Mucosa of rectum (tissue), 2 donors: ENCODE data around the gene CCNI2.

Source experiments
- H3K27ac ChIP-seq, 2 donors: one replicate each; pipeline ENCODE4 v1.7.0; 2013; ENCODE audit warnings: inconsistent platforms in 2 of 2, low read depth in 2 of 2, low read length in 2 of 2
- H3K27me3 ChIP-seq, 2 donors: one replicate each; pipeline ENCODE4 v1.7.0; 2013; ENCODE audit warnings: low read length in 2 of 2; ENCODE audit not compliant: control insufficient read depth in 2 of 2, insufficient read depth in 2 of 2
- H3K36me3 ChIP-seq, 2 donors: one replicate each; pipeline ENCODE4 v1.7.0; 2013; ENCODE audit warnings: low read length in 2 of 2; ENCODE audit not compliant: control insufficient read depth in 2 of 2, insufficient read depth in 2 of 2
- H3K4me1 ChIP-seq, 2 donors: one replicate each; pipeline ENCODE4 v1.7.0; 2013; ENCODE audit warnings: low read length in 2 of 2, mild to moderate bottlenecking in 1 of 2; ENCODE audit not compliant: control insufficient read depth in 2 of 2, insufficient read depth in 2 of 2
- H3K4me3 ChIP-seq, 2 donors: one replicate each; pipeline ENCODE4 v1.7.0; 2013; ENCODE audit warnings: low read length in 2 of 2
- H3K9ac ChIP-seq, 2 donors: one replicate each; pipeline ENCODE4 v1.7.0; 2013; ENCODE audit warnings: low read length in 2 of 2, low read depth in 1 of 2, mild to moderate bottlenecking in 1 of 2
- H3K9me3 ChIP-seq, 2 donors: one replicate each; pipeline ENCODE4 v1.7.0; 2013; ENCODE audit warnings: low read length in 2 of 2; ENCODE audit not compliant: control insufficient read depth in 2 of 2
- donor health status: healthy.
- donor health status: Normal muscosa, but diverticular disease.

Gene CCNI2

GRCh38 chr5:132764671-132765238 is 17.5 kb downstream of the CCNI2 start:
- H3K9me3 ChIP-seq, result no peaks in the 10 kb centered on the region
- H3K4me1 ChIP-seq, result peaks cover 5 to 12% of the 10 kb centered on the region in 2 donors
- no peak overlapping the region for H3K4me3 ChIP-seq
- peaks cover 30 to 41% of the 10 kb centered on the region in 2 donors for H3K36me3 ChIP-seq
- H3K9ac ChIP-seq, result no peak overlapping the region
- no peak overlapping the region for H3K27ac ChIP-seq
- no peaks in the 10 kb centered on the region for H3K27me3 ChIP-seq

- H3K36me3 ChIP-seq, result peaks cover 29 to 36% of the 10 kb centered on the region in 2 donors
- H3K9me3 ChIP-seq, result no peaks in the 10 kb centered on the region
- H3K27me3 ChIP-seq, result no peaks in the 10 kb centered on the region
- no peak overlapping the region for H3K27ac ChIP-seq
- H3K9ac ChIP-seq, result no peak overlapping the region
- peaks cover 5 to 12% of the 10 kb centered on the region in 2 donors for H3K4me1 ChIP-seq
- H3K4me3 ChIP-seq, result no peak overlapping the region
These were observed 18.2 kb downstream of the CCNI2 start for GRCh38 chr5:132765311-132766019.

- H3K9ac ChIP-seq, result no peak overlapping the region
- H3K27ac ChIP-seq, result no peak overlapping the region
- H3K4me1 ChIP-seq, result peaks cover 5 to 12% of the 10 kb centered on the region in 2 donors
- no peak overlapping the region for H3K4me3 ChIP-seq
- no peaks in the 10 kb centered on the region for H3K27me3 ChIP-seq
- H3K36me3 ChIP-seq, result peaks cover 21 to 29% of the 10 kb centered on the region in 2 donors
- H3K9me3 ChIP-seq, result no peaks in the 10 kb centered on the region
These were observed 19.0 kb downstream of the CCNI2 start for GRCh38 chr5:132766020-132766805.

GRCh38 chr5:132766806-132767055 is 19.5 kb downstream of the CCNI2 start:
- H3K27ac ChIP-seq, result no peak overlapping the region
- peaks cover 5 to 12% of the 10 kb centered on the region in 2 donors for H3K4me1 ChIP-seq
- no peaks in the 10 kb centered on the region for H3K27me3 ChIP-seq
- H3K4me3 ChIP-seq, result no peak overlapping the region
- no peaks in the 10 kb centered on the region for H3K9me3 ChIP-seq
- no peak overlapping the region for H3K9ac ChIP-seq
- peaks cover 17 to 26% of the 10 kb centered on the region in 2 donors for H3K36me3 ChIP-seq

- peaks cover 16 to 23% of the 10 kb centered on the region in 2 donors for H3K36me3 ChIP-seq
- H3K9ac ChIP-seq, result no peak overlapping the region
- peaks cover 5 to 12% of the 10 kb centered on the region in 2 donors for H3K4me1 ChIP-seq
- H3K9me3 ChIP-seq, result no peaks in the 10 kb centered on the region
- H3K4me3 ChIP-seq, result no peak overlapping the region
- no peak overlapping the region for H3K27ac ChIP-seq
- H3K27me3 ChIP-seq, result no peaks in the 10 kb centered on the region
These were observed 19.9 kb downstream of the CCNI2 start for GRCh38 chr5:132767150-132767549.

- H3K27me3 ChIP-seq, result no peaks in the 10 kb centered on the region
- H3K36me3 ChIP-seq, result peaks cover 7 to 10% of the 10 kb centered on the region in 2 donors
- H3K9me3 ChIP-seq, result no peaks in the 10 kb centered on the region
- H3K4me3 ChIP-seq, result no peak overlapping the region
- H3K27ac ChIP-seq, result no peak overlapping the region
- no peak overlapping the region for H3K9ac ChIP-seq
- H3K4me1 ChIP-seq, result peaks cover 5 to 12% of the 10 kb centered on the region in 2 donors
These were observed 21.3 kb downstream of the CCNI2 start for GRCh38 chr5:132768485-132768868.

GRCh38 chr5:132770476-132771159 is 23.4 kb downstream of the CCNI2 start:
- H3K4me1 ChIP-seq, result peaks cover 18 to 24% of the 10 kb centered on the region in 2 donors
- no peaks in the 10 kb centered on the region for H3K9me3 ChIP-seq
- no peak overlapping the region for H3K4me3 ChIP-seq
- H3K9ac ChIP-seq, result no peak overlapping the region
- H3K27ac ChIP-seq, result no peak overlapping the region
- no peaks in the 10 kb centered on the region for H3K27me3 ChIP-seq
- H3K36me3 ChIP-seq, result no peaks in the 10 kb centered on the region

GRCh38 chr5:132771503-132771998 is 24.3 kb downstream of the CCNI2 start:
- Histone ChIP-seq H3K4me1 (peaks cover 24 to 30% of the 10 kb centered on the region in 2 donors), H3K27ac (no peak overlapping the region), H3K9ac (no peak overlapping the region)

GRCh38 chr5:132772291-132773070 is 25.3 kb downstream of the CCNI2 start:
- H3K9me3 ChIP-seq, result no peaks in the 10 kb centered on the region
- H3K27me3 ChIP-seq, result no peaks in the 10 kb centered on the region
- H3K4me1 ChIP-seq, result peaks cover 24% of the 10 kb centered on the region in 2 donors
- no peak overlapping the region for H3K27ac ChIP-seq
- H3K9ac ChIP-seq, result no peak overlapping the region
- H3K36me3 ChIP-seq, result no peaks in the 10 kb centered on the region
- no peak overlapping the region for H3K4me3 ChIP-seq

More at GRCh38 chr5:132771503-132771998, 24.3 kb downstream of the CCNI2 start:
- Histone ChIP-seq H3K9me3 (no peaks in the 10 kb centered on the region), H3K36me3 (no peaks in the 10 kb centered on the region), H3K4me3 (no peak overlapping the region), H3K27me3 (no peaks in the 10 kb centered on the region)
